GM12864 (cell line): ENCODE results near the gene VPS16.
"Not testable (repeated sequence)": the region's sequence is repeated elsewhere in the genome, so short reads cannot be mapped to it uniquely, and the experiment has no call there.

Experiments
- DNase-seq: peaks from one replicate; pipeline ENCODE4 v3.0.0-alpha.2; 2011; ENCODE audit warnings: low read depth
- H3K4me3 ChIP-seq: 2 replicates; pipeline ENCODE4 v1.5.1; 2011; ENCODE audit warnings: mild to moderate bottlenecking, low read depth, low read length, control low read depth
- CTCF ChIP-seq: IDR thresholded peaks from 2 replicates; pipeline ENCODE4 v1.5.1; 2011; ENCODE audit warnings: low read depth, mild to moderate bottlenecking, moderate library complexity, low read length, control low read depth, inconsistent platforms; ENCODE audit errors: missing control alignments

The VPS16 gene

GRCh38 chr20:2825761-2826160, 14.8 kb upstream of the VPS16 start:
- no peak for TF ChIP-seq CTCF
- DNase-seq = no peak
- no peak overlapping the region for H3K4me3 ChIP-seq

GRCh38 chr20:2826655-2827054, 13.9 kb upstream of the VPS16 start:
- no peak for DNase-seq
- no peak for TF ChIP-seq CTCF

GRCh38 chr20:2829376-2829775, 11.2 kb upstream of the VPS16 start:
- no peak for TF ChIP-seq CTCF
- H3K4me3 ChIP-seq = no peak overlapping the region
- no peak for DNase-seq

More at GRCh38 chr20:2826655-2827054, 13.9 kb upstream of the VPS16 start:
- H3K4me3 ChIP-seq = no peak overlapping the region

GRCh38 chr20:2831206-2831605, 9.3 kb upstream of the VPS16 start:
- not testable (repeated sequence) for DNase-seq, H3K4me3 ChIP-seq

- no peak overlapping the region for H3K4me3 ChIP-seq
- no peak for TF ChIP-seq CTCF
- DNase-seq = no peak
Measured at GRCh38 chr20:2833761-2834160, 6.8 kb upstream of the VPS16 start.

GRCh38 chr20:2834401-2835110, 6.0 kb upstream of the VPS16 start:
- TF ChIP-seq CTCF = no peak
- no peak overlapping the region for H3K4me3 ChIP-seq
- DNase-seq = no peak

GRCh38 chr20:2835331-2835796, 5.2 kb upstream of the VPS16 start:
- no peak for TF ChIP-seq CTCF
- H3K4me3 ChIP-seq = no peak overlapping the region
- DNase-seq = no peak
